NT2/D1 (cell line): Measurements from ENCODE around the gene CCDC171.
"Not testable (repeated sequence)": the region's sequence is repeated elsewhere in the genome, so short reads cannot be mapped to it uniquely, and the experiment has no call there.

Experiments used
- DNase-seq: peaks from one replicate; pipeline ENCODE4 v3.0.0-alpha.2; 2011; ENCODE audit warnings: low read depth, low spot score
- H3K27me3 ChIP-seq: 2 replicates; pipeline ENCODE4 v1.6.0; 2011; ENCODE audit warnings: mild to moderate bottlenecking; ENCODE audit not compliant: insufficient read length, insufficient read depth
- H3K36me3 ChIP-seq: 2 replicates; pipeline ENCODE4 v1.6.1; 2011; ENCODE audit warnings: mild to moderate bottlenecking, low read length, mixed read lengths; ENCODE audit not compliant: insufficient read depth, insufficient read length
- H3K4me1 ChIP-seq: 2 replicates; pipeline ENCODE4 v1.5.1; 2011; ENCODE audit not compliant: insufficient read depth, insufficient read length
- H3K4me3 ChIP-seq: 2 replicates; pipeline ENCODE4 v1.5.1; 2011; ENCODE audit warnings: low read depth; ENCODE audit not compliant: insufficient read length
- H3K9ac ChIP-seq: 2 replicates; pipeline ENCODE4 v1.6.0; 2011; ENCODE audit warnings: low read depth; ENCODE audit not compliant: insufficient read length
- H3K9me3 ChIP-seq: 2 replicates; pipeline ENCODE4 v1.5.1; 2011; ENCODE audit warnings: mild to moderate bottlenecking, low read length; ENCODE audit not compliant: insufficient read depth
- SUZ12 ChIP-seq: IDR thresholded peaks from 2 replicates; pipeline ENCODE4 v1.6.1; 2011; ENCODE audit not compliant: insufficient read length, insufficient read depth; ENCODE audit errors: extremely low read depth
- YY1 ChIP-seq: IDR thresholded peaks from 2 replicates; pipeline ENCODE4 v1.6.1; 2011; ENCODE audit not compliant: insufficient read length, insufficient read depth
- ZNF274 ChIP-seq: IDR thresholded peaks from 2 replicates; pipeline ENCODE4 v1.6.1; 2011; ENCODE audit warnings: mild to moderate bottlenecking, low read depth, low read length

The CCDC171 gene

GRCh38 chr9:15570769-15571168 is 17.9 kb downstream of the CCDC171 start:
- TF ChIP-seq ZNF274: no peak
- TF ChIP-seq YY1: no peak
- TF ChIP-seq SUZ12: no peak
- no peak for DNase-seq
- H3K27me3 ChIP-seq: no peaks in the 10 kb centered on the region
- no peak overlapping the region for H3K4me3 ChIP-seq
- H3K9me3 ChIP-seq: no peaks in the 10 kb centered on the region
- H3K36me3 ChIP-seq: no peaks in the 10 kb centered on the region
- no peaks in the 10 kb centered on the region for H3K4me1 ChIP-seq
- no peak overlapping the region for H3K9ac ChIP-seq

- no peak for DNase-seq
- Histone ChIP-seq H3K9me3 (no peaks in the 10 kb centered on the region), H3K4me3 (no peak overlapping the region), H3K27me3 (no peaks in the 10 kb centered on the region), H3K36me3 (no peaks in the 10 kb centered on the region), H3K9ac (no peak overlapping the region), H3K4me1 (no peaks in the 10 kb centered on the region)
- TF ChIP-seq SUZ12 (no peak), YY1 (no peak), ZNF274 (no peak)
These were observed 19.4 kb downstream of the CCDC171 start for GRCh38 chr9:15572200-15572770.

GRCh38 chr9:15576350-15577050 is 23.7 kb downstream of the CCDC171 start:
- no peak for DNase-seq
- H3K27me3 ChIP-seq: no peaks in the 10 kb centered on the region
- no peak overlapping the region for H3K4me3 ChIP-seq
- TF ChIP-seq SUZ12 (no peak), YY1 (no peak), ZNF274 (no peak)
- H3K9ac ChIP-seq: no peak overlapping the region
- H3K4me1 ChIP-seq: no peaks in the 10 kb centered on the region
- H3K36me3 ChIP-seq: no peaks in the 10 kb centered on the region
- H3K9me3 ChIP-seq: no peaks in the 10 kb centered on the region

DNA sequence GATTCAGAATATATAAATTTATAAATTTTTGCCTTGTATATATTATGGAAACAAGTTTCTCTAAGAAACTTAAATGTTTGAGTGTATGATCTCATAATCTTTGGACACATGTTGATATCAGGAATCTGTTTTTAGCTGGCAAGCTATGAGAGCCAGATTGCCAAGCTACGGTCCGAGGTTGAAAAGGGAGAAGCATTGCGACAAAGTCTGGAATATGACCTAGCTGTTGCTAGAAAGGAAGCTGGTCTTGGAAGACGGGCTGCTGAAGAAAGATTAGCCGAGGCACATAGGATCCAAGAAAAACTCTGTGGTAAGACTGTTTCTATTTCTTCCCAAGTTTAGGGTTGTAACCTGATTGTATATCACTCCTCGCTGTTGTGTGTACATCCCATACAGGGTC is 25.9 kb downstream of the CCDC171 start:
- no peak overlapping the region for H3K9ac ChIP-seq
- no peak overlapping the region for H3K4me3 ChIP-seq
- no peaks in the 10 kb centered on the region for H3K36me3 ChIP-seq
- H3K9me3 ChIP-seq: no peaks in the 10 kb centered on the region
- H3K27me3 ChIP-seq: no peaks in the 10 kb centered on the region
- no peak for TF ChIP-seq YY1
- TF ChIP-seq SUZ12: no peak
- TF ChIP-seq ZNF274: no peak
- DNase-seq: no peak
- no peaks in the 10 kb centered on the region for H3K4me1 ChIP-seq

DNA sequence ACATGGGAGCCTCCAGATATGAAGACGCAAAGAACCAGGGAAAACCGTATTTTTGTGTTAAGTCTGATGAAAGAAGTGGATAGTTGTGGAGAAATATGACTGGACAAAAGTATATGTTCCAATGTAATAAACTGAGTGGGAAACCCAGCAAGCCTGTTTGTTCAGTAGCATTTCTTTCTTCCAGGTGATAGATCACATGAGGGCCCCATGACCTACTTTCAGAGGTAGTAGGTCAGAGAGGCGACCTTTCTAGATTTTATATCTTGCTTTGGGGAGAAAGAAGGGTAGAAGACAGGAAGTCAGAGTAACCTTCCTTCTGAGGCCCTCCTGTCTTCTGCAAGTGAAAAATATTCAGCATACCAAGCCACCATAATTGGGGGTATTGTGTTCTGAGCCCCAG is 31.5 kb downstream of the CCDC171 start:
- DNase-seq: no peak
- Histone ChIP-seq H3K9ac (no peak overlapping the region), H3K4me3 (no peak overlapping the region), H3K9me3 (no peaks in the 10 kb centered on the region), H3K27me3 (no peaks in the 10 kb centered on the region), H3K36me3 (no peaks in the 10 kb centered on the region), H3K4me1 (no peaks in the 10 kb centered on the region)
- TF ChIP-seq ZNF274: no peak

DNA sequence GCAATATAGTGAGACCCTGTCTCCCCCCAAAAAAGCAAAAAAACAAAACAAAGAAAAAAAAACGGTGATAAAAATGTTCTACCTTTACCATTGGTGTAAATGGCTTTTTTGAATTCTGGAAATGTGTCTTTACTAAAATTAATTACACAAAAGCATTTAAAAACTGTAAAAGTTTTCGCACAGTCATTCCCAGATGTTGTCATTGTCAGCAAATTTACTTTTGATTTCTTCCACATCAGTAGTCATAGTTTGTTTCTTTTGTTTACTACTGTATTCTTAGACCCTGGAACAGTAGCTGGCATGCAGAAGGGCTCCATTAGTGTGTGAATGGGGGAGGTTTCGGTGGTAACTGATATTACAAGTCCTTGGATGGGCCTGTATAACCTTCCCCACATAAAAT is 39.5 kb downstream of the CCDC171 start:
- no peak for DNase-seq
- Histone ChIP-seq H3K9me3 (no peaks in the 10 kb centered on the region), H3K4me1 (no peaks in the 10 kb centered on the region), H3K4me3 (no peak overlapping the region), H3K36me3 (no peaks in the 10 kb centered on the region), H3K27me3 (no peaks in the 10 kb centered on the region), H3K9ac (no peak overlapping the region)
- TF ChIP-seq YY1 (no peak), ZNF274 (no peak), SUZ12 (no peak)

DNA sequence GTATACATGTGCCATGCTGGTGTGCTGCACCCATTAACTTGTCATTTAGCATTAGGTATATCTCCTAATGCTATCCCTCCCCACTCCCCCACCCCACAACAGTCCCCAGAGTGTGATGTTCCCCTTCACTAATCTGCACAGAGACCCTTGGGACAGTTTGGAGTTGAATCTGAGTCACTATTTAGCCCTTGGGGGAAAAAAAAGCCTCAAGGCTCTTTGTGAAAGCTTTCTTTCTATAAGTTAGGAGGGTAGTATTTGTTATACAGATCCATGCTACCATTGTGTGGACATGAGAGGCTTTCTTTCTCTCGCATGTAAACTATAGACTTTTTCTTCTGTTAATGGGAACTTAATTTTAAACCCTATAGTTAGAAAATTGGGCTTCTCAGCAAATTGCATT is 40.1 kb downstream of the CCDC171 start:
- DNase-seq: peak; percentile 16
- H3K4me1 ChIP-seq: not testable (repeated sequence)

GRCh38 chr9:15600666-15601330 is 48.0 kb downstream of the CCDC171 start:
- H3K9me3 ChIP-seq: peaks cover 11% of the 10 kb centered on the region; the same call in 1 of the 2 replicates
- not testable (repeated sequence) for H3K9ac ChIP-seq, H3K4me3 ChIP-seq, H3K36me3 ChIP-seq, H3K27me3 ChIP-seq, H3K4me1 ChIP-seq, DNase-seq

More for the DNA sequence above, 40.1 kb downstream of the CCDC171 start:
- not testable (repeated sequence) for H3K4me3 ChIP-seq, H3K9ac ChIP-seq, H3K27me3 ChIP-seq, H3K36me3 ChIP-seq, H3K9me3 ChIP-seq
